Progenitor cell of endocrine pancreas (in vitro differentiated cells): ENCODE results near the gene FADS3. TPM values are rescaled to one million over a fixed set of nuclear protein-coding genes. Genes with fewer than 3 reads are reported as not detected.

Experiments
- DNase-seq: peaks from one replicate; pipeline ENCODE4 v3.0.0; 2021; ENCODE audit warnings: low spot score; ENCODE audit not compliant: unreplicated experiment
- H3K27ac Mint-ChIP-seq: 2 replicates; pipeline ENCODE4 v1.8.0; 2021; ENCODE audit warnings: mild to moderate bottlenecking, moderate library complexity, mixed read lengths
- H3K27me3 Mint-ChIP-seq: 2 replicates; pipeline ENCODE4 v1.8.0; 2021; ENCODE audit warnings: mixed read lengths
- H3K36me3 Mint-ChIP-seq: 2 replicates; pipeline ENCODE4 v1.8.0; 2022; ENCODE audit warnings: mixed read lengths; ENCODE audit not compliant: insufficient read depth
- H3K4me1 Mint-ChIP-seq: 2 replicates; pipeline ENCODE4 v1.8.0; 2021; ENCODE audit warnings: low read depth, mixed read lengths
- H3K4me3 Mint-ChIP-seq: 2 replicates; pipeline ENCODE4 v1.8.0; 2021; ENCODE audit warnings: low read depth, mild to moderate bottlenecking, moderate library complexity, mixed read lengths
- H3K9me3 Mint-ChIP-seq: 2 replicates; pipeline ENCODE4 v1.8.0; 2021; ENCODE audit warnings: low read depth, mixed read lengths
- total RNA-seq: library from RNA; stranded (reverse); gene quantifications from 2 replicates; pipeline ENCODE4 v1.2.1, GENCODE V29; 2021
- TF ChIP-seq, protein P1 (sequence below): fragments of 200-600 bp; sonication (generic); IDR thresholded peaks from one replicate; pipeline ENCODE4 v1.5.0; 2021; ENCODE audit warnings: antibody characterized with exemption, mild to moderate bottlenecking; ENCODE audit not compliant: unreplicated experiment

The FADS3 gene
- total RNA-seq, 1 donor from 2014 or later: 21.2 TPM

DNA sequence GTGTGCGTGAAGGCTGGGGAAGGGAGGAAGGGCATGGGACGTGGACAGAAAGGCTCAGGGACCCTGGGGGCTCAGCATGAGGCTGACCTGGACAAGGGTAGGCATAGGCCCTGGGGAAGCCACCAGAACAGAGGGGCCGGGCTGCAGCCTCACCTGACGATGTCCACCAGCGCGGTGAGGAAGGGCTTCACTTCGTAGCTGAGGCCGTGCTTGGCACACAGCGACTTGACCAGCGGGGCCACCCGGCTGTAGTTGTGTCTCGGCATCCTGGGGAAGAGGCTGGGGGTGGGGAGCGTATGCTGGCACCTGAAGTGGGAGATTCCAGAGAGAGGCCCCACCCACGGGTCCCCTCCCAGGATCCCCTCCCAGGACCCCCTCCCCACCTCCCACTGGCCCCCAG is 15.6 kb downstream of the FADS3 start:
- Mint-ChIP-seq H3K4me3 (no peak overlapping the region), H3K4me1 (peaks cover 5% of the 10 kb centered on the region), H3K36me3 (no peaks in the 10 kb centered on the region), H3K27ac (no peak overlapping the region), H3K9me3 (no peaks in the 10 kb centered on the region), H3K27me3 (peaks cover 11% of the 10 kb centered on the region)
- TF ChIP-seq, protein P1, sequence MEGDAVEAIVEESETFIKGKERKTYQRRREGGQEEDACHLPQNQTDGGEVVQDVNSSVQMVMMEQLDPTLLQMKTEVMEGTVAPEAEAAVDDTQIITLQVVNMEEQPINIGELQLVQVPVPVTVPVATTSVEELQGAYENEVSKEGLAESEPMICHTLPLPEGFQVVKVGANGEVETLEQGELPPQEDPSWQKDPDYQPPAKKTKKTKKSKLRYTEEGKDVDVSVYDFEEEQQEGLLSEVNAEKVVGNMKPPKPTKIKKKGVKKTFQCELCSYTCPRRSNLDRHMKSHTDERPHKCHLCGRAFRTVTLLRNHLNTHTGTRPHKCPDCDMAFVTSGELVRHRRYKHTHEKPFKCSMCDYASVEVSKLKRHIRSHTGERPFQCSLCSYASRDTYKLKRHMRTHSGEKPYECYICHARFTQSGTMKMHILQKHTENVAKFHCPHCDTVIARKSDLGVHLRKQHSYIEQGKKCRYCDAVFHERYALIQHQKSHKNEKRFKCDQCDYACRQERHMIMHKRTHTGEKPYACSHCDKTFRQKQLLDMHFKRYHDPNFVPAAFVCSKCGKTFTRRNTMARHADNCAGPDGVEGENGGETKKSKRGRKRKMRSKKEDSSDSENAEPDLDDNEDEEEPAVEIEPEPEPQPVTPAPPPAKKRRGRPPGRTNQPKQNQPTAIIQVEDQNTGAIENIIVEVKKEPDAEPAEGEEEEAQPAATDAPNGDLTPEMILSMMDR: no peak
- DNase-seq: no peak

DNA sequence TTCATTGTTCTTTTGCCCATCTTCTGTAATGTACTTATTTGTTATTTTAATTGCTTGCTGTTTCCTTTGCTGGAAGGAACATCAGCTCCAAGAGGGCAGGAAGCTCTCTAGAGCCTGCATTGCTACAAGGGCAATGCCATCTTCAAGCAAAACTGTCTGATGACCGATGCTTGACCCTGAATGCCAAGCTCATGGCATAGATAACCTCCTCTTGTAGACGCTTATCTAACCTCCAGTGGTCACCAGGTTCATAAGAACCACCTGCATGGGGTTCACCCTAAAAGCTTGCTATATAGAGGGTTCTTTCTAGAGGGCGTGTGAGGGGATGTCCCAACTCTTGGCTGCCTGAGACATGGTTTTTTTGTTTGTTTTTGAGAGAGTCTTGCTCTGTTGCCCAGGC is 16.5 kb downstream of the FADS3 start:
- no peaks in the 10 kb centered on the region for H3K9me3 Mint-ChIP-seq
- no peaks in the 10 kb centered on the region for H3K36me3 Mint-ChIP-seq
- peaks cover 6% of the 10 kb centered on the region for H3K4me1 Mint-ChIP-seq
- H3K4me3 Mint-ChIP-seq: no peak overlapping the region
- H3K27ac Mint-ChIP-seq: no peak overlapping the region
- TF ChIP-seq, protein P1: no peak
- no peak for DNase-seq
- H3K27me3 Mint-ChIP-seq: peaks cover 8% of the 10 kb centered on the region

DNA sequence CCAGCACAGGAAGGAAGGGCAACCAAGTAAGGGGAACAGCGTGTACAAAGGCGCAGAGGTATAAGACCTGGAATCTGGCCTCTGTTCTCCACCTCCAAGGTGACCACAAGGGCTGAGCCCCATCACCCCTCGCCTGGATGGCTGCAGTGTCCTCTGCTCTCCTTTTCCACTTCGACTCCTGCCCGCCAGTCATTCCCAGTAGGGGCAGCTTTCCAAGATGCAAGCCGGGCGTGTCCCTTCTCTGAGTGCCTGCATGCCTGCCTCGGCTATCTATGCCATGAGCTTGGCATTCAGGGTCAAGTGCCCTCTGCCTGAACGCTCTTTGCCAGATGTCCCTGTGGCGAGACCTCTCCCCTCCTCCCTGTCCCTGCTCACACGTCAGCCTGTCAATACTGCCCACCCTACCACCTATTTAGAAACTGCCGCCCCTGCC is 17.0 kb downstream of the FADS3 start:
- H3K27ac Mint-ChIP-seq: no peak overlapping the region
- no peaks in the 10 kb centered on the region for H3K36me3 Mint-ChIP-seq
- H3K27me3 Mint-ChIP-seq: peaks cover 8% of the 10 kb centered on the region
- TF ChIP-seq, protein P1: no peak
- peaks cover 11% of the 10 kb centered on the region for H3K4me1 Mint-ChIP-seq
- no peaks in the 10 kb centered on the region for H3K9me3 Mint-ChIP-seq
- DNase-seq: no peak
- H3K4me3 Mint-ChIP-seq: no peak overlapping the region

DNA sequence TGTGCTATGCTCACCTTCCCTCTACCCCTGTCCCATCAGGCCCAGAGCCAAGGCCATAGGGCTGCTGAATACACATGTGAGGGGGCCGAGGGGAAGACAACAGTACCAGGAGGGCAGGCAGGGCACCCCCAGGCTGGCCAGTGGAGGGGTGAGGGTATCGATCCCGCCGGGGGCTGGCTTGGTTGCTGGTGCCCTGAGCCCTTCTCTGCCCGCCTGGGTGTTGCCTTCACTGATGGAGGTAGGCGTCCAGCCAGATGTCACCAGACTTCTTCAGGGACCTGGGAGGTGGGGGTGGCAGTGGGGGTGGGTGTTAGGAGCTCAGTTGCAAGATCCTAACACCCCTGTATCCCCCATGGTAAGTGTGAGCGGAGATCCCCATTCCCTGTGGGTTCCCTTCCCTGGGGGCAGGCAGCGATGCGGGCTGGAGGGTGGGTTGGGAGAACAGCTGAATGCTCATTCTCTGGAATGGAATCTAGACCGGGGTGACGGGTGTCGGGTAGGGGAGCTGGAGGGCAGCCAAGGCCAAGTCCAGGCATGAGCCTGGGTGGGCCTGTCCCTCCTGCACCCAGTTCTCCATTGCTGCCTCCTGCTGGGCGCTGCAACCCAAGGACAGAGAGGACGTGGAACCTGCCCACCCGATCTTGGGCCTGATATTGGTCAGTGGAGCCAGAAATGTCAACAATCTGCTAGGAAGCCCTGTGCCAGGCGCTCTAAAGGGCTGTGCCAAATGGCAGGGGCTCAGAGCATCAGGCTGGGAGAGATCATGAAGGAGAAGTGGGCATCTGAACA is 17.6 kb downstream of the FADS3 start:
- H3K4me3 Mint-ChIP-seq: no peak overlapping the region
- H3K4me1 Mint-ChIP-seq: peaks cover 11% of the 10 kb centered on the region
- H3K27me3 Mint-ChIP-seq: peaks cover 8% of the 10 kb centered on the region
- no peaks in the 10 kb centered on the region for H3K9me3 Mint-ChIP-seq
- TF ChIP-seq, protein P1: no peak
- no peak overlapping the region for H3K27ac Mint-ChIP-seq
- no peak for DNase-seq
- H3K36me3 Mint-ChIP-seq: no peaks in the 10 kb centered on the region

DNA sequence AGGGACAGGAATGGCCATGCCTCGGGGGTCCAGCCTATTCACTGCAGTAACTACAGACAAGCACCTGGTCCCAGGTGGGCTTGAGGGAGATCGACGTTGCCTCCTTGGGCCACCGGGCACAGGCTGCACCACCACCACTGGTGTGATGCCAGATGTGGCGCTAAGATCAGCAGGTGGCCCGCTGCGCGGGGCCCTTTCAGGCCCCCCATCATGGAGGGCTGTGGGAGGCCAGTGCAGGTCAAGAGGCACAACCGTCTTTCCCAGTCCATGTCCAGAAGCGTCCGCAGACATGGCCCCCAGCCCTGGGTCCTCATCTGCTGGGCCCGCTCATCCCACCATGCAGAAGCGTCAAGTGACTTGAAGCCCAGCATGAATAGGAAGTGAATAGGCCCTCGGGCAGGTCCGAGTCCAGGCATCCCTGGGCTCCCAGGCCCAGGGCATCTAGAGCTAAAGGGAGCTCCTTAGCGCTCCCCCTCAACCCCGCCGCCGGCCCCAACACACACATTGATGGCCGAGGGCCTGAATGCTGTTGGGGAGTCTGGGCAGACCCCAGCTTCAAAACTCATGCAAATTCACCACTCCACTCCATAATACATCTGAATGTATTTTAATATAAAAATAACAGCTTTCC is 18.3 kb downstream of the FADS3 start:
- H3K27me3 Mint-ChIP-seq: peaks cover 8% of the 10 kb centered on the region
- DNase-seq: no peak
- no peaks in the 10 kb centered on the region for H3K9me3 Mint-ChIP-seq
- H3K27ac Mint-ChIP-seq: no peak overlapping the region
- no peak overlapping the region for H3K4me3 Mint-ChIP-seq
- H3K36me3 Mint-ChIP-seq: no peaks in the 10 kb centered on the region
- H3K4me1 Mint-ChIP-seq: peaks cover 11% of the 10 kb centered on the region
- TF ChIP-seq, protein P1: no peak
